Prostate gland (tissue), 2 donors: ENCODE data around the gene RNF14.

Experiments
- CTCF ChIP-seq, 4 experiments: fragments of 200-600 bp in 2 of 4; fragments of 450-650 bp in 2 of 4; sonication (generic) in 2 of 4; IDR thresholded peaks; 1 replicate in 3 of 4; 2 replicates in 1 of 4; pipeline ENCODE4 v1.5.1; 2016 to 2019; ENCODE audit warnings: antibody characterized with exemption in 4 of 4, mild to moderate bottlenecking in 2 of 4, moderate library complexity in 2 of 4
- POLR2A ChIP-seq: fragments of 450-650 bp; IDR thresholded peaks from one replicate; pipeline ENCODE4 v1.6.1; 2016; ENCODE audit warnings: antibody characterized with exemption, mild to moderate bottlenecking
- POLR2AphosphoS5 ChIP-seq: sonication (generic); formaldehyde crosslinking; IDR thresholded peaks from one replicate; pipeline ENCODE4 v1.6.1; 2017; ENCODE audit warnings: antibody characterized with exemption

- TF ChIP-seq POLR2A: no peak
- no peak for TF ChIP-seq POLR2AphosphoS5
- no peak for TF ChIP-seq CTCF (IDR thresholded peaks at IDR 0.05)
Measured at GRCh38 chr5:141958113-141958512, 10.8 kb upstream of the RNF14 start, which contains the start of gene PCDH12.
